C4-2B (cell line): ENCODE data around the gene ZFP36L1.

Source experiments
- H3K27ac ChIP-seq: fragments of 450-650 bp; 2 replicates; pipeline ENCODE4 v1.5.1; 2017
- ZFX ChIP-seq: fragments of 450-650 bp; IDR thresholded peaks from 2 replicates; pipeline ENCODE4 v1.6.1; 2017
- TF ChIP-seq, protein P1 (sequence below): fragments of 450-650 bp; conservative IDR thresholded peaks from 2 replicates; pipeline ENCODE4 v1.5.1; 2017; ENCODE audit warnings: mild to moderate bottlenecking

ZFP36L1 gene

DNA sequence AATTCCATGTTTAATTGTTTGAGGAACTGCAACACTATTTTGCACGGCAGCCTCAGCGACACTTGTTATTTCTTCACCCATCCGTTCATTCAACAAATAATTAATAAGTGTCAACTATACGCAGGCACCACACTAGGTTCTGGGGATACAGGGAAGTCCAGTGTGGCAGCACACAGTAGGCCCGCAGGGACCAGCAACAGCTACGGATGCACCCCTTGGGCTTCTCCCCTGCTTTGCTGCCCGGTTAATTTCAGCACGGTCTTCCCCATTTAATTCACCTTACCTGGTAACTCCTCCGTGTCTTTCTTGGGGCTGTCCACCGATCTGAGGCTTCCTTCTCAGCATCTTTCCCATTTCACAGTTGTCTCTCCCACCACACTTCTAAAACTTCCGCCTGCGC, 48.3 kb downstream of the ZFP36L1 start:
- no peak overlapping the region for H3K27ac ChIP-seq
- no peak for TF ChIP-seq ZFX
- TF ChIP-seq, protein P1, sequence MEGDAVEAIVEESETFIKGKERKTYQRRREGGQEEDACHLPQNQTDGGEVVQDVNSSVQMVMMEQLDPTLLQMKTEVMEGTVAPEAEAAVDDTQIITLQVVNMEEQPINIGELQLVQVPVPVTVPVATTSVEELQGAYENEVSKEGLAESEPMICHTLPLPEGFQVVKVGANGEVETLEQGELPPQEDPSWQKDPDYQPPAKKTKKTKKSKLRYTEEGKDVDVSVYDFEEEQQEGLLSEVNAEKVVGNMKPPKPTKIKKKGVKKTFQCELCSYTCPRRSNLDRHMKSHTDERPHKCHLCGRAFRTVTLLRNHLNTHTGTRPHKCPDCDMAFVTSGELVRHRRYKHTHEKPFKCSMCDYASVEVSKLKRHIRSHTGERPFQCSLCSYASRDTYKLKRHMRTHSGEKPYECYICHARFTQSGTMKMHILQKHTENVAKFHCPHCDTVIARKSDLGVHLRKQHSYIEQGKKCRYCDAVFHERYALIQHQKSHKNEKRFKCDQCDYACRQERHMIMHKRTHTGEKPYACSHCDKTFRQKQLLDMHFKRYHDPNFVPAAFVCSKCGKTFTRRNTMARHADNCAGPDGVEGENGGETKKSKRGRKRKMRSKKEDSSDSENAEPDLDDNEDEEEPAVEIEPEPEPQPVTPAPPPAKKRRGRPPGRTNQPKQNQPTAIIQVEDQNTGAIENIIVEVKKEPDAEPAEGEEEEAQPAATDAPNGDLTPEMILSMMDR, result no peak

DNA sequence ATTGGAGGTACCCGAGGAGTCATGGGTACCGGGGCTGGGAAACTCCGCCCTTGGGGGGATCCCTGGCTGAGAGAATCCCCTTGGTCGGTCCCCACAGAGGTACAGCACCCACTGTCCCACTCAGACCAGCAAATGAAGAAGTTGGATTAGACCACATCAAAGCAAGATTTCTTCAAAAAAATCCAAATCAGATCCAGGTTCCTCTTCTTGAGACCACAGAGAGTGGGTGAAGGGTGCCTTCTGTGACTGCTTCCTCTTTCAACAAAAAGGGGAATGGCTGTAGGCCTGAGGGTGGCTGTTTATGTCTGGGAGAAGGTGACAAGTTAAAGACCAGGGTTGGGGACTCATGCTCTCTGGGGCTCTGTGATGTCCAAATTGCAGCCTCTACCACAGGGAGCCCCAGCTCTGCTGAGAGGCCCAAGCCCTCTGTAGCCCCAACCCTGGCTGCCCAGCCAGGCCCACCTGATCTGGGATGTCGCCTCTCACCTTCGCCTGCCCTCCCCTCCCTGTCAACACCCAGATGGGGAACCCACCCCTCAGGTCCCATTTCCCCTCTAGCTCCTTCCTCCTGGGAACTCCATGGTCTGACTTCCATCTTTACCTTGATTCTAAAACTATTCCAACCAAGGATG, 50.9 kb downstream of the ZFP36L1 start:
- H3K27ac ChIP-seq, result no peak overlapping the region
- TF ChIP-seq, protein P1, result no peak
- no peak for TF ChIP-seq ZFX

DNA sequence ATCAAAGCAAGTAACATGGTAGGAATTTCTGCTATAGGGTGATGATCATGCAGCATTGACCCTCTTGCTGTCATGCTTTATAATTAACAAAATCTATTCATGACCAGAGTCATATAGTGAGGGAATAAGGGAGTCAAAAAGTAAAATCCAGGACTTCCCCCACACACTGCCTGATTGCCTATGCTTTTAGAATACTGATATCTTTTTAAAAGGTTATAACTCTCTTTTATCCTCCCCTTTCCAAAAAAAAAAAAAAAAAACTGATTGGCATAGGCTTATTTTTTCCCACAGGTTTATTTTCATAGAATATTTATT, 51.4 kb downstream of the ZFP36L1 start:
- no peak for TF ChIP-seq ZFX
- TF ChIP-seq, protein P1, result no peak

DNA sequence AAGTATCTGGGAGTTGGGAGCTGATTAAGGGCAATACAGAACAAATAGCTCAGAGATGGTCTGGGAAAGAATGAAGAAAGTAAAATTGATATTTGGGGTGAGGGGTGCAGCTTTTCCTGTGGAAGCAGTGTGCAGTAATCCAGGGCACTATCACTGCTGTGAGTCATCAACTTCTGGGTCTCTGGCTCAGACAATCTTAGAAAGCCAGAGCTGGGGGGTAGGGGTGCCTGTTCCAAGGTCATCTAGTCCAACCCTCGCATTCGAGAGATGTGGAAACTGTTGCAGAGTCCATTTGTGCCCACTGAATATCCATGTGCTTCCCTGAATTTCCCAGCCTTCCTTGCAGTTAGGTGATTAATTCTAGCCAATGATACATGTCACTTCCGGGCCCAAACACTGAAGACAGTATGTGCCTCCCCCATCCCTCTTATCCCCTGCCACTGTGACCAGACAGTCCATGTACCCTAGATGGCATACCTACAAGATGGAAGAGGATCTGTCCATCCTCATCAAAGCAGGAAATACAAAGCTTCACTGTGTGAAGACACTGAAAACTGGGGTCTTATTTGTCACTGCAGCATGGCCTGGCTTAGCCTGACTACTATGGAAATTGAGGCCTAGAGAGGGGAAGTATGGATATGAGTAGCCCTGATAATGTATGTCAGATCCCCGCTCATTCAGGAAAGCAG, 51.9 kb downstream of the ZFP36L1 start:
- H3K27ac ChIP-seq, result no peak overlapping the region
- TF ChIP-seq, protein P1, result no peak
- TF ChIP-seq ZFX, result no peak

More for the DNA sequence above, 51.4 kb downstream of the ZFP36L1 start:
- no peak overlapping the region for H3K27ac ChIP-seq

DNA sequence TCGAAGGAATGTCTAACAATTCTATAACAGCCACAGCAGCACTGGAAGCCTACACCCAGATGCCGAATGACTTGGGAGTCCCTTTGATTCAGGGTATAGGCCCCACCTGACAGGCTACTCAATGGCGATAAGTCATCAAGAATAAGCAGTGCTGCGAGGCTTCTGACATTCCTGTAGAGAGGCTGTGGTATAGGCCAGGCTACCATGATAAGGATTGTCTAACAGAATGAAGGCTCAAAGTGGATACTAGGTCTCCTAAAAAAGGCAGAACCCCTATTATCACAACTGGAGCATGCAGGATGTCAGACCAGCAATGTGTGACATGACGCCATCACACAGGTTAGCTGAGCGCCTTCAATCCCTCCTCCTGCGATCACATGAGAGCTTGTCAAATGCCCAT, 53.2 kb downstream of the ZFP36L1 start:
- H3K27ac ChIP-seq, result no peak overlapping the region
- TF ChIP-seq, protein P1, result no peak
- no peak for TF ChIP-seq ZFX

DNA sequence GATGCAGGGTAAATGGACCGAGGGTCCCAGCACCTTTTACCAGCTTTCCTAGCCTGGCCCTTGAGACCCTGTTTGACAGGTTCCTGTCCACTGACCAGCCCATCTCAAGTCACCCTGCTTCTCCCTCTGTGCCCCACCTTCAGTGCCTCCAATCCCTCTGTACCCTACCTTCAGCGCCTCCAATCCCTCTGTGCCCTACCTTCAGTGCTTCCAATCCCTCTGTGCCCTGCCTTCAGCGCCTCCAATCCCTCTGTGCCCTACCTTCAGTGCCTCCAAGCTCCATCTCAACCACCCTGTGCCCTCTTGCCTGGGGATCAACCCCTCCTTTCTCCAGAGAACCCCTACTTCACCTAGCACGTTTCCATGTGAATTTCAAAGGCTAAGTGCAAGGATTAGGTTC, 54.3 kb downstream of the ZFP36L1 start:
- TF ChIP-seq, protein P1, result no peak
- TF ChIP-seq ZFX, result no peak
- no peak overlapping the region for H3K27ac ChIP-seq
